NCI-H187 (cell line): Measurements from ENCODE around the gene DNAI2.
A peak's percentile ranks its signal among the peaks of the same experiment; 100 is the strongest.

Source experiments
- DNase-seq, 2 experiments: peaks; one replicate each; lab custom pipeline; 2025; lab: John Stamatoyannopoulos, UW

The DNAI2 gene, protein sequence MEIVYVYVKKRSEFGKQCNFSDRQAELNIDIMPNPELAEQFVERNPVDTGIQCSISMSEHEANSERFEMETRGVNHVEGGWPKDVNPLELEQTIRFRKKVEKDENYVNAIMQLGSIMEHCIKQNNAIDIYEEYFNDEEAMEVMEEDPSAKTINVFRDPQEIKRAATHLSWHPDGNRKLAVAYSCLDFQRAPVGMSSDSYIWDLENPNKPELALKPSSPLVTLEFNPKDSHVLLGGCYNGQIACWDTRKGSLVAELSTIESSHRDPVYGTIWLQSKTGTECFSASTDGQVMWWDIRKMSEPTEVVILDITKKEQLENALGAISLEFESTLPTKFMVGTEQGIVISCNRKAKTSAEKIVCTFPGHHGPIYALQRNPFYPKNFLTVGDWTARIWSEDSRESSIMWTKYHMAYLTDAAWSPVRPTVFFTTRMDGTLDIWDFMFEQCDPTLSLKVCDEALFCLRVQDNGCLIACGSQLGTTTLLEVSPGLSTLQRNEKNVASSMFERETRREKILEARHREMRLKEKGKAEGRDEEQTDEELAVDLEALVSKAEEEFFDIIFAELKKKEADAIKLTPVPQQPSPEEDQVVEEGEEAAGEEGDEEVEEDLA

DNA sequence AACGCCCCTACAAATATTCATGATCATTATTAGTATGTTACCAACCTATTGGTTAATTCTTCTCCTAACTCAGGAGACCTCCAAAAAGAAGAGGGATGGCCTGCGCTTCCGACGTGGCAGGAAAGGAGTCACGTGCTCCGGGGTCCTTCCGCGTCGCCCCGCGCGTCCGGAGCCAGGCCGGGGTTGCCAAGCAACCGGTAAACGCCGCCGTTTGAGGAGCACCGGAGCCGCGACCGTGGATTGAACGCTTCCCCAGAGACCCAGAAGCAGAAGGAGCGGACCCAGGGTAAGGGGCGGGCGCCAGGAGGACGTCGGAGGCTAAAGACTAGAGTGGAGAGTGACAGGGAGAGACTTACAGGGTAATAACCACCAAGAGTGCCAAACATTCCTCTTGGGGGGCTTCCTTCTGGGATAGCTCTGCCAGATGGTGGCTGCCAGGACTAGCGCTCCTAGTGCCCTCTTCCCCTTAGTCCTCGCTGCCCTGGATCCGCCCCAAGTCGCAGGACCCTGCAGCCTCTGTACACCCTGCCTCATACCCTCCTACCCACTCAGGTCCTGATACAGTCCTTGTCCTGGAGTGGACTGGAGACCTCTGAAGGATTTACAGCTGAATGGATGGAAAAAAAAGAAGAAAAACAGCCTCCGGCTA is at the start of gene DNAI2:
TSS of gene DNAI2 (plus strand) at position 175 of the 649 bp plus-strand sequence. CDS start 7,584 bp downstream, outside the sequence.
- DNase-seq = peak; percentile 66 to 82

DNA sequence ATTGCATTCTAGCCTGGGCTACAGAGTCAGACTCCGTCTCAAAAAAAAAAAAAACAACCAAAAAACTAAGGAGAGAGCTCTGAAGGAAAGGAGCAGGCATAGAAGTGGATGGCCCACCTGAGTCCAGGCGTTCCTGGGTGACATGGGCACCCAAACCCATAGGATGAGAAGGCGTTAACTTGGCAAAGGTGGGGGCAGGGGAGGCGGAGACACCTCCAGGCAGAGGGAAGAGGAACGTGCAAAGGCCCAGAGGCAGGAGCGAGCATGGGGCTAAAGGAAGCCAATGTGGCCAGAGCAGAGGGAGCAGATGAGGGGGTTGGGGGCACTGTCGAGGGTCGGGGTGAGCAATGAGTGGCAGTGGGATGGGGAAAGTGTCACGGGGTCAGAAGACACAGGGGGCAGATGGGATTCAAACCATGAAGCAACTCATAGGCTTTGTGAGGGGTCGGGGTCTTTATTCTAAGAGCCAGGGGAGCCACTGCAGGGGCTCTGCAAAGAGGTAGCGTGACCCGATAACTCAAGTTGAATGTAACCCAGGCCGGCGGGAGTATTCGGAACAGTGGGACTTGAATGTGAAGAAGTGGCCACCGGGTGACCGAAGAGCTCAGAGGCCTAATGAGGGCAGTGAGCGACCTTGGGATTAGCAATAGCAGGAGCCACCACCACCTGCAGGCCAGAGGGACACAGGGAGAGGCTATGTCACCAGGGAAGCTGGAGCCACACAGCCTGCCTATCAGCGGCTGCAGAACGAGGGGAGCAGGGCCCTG is 48.9 kb upstream of the DNAI2 start:
- no peak for DNase-seq

DNA sequence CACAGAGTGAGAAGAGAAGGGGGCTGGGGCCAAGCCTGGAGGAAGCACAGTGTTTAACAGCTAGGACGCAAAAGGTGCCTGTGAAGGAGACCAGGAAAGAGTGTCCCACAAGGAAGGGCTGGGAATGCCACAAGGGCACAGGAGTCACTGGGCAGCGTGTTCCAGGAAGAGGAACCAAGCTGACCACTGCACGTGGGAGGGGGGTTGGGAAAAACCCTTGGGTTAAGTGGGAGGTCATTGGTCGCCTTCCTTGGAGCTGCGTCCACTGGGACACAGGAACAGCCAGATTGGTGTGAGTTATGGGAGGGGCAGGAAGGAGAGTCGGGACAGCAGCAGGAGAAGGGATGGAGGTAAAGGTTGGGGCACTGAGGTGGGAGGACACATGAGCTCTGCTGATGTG is 47.8 kb upstream of the DNAI2 start:
- no peak for DNase-seq

DNA sequence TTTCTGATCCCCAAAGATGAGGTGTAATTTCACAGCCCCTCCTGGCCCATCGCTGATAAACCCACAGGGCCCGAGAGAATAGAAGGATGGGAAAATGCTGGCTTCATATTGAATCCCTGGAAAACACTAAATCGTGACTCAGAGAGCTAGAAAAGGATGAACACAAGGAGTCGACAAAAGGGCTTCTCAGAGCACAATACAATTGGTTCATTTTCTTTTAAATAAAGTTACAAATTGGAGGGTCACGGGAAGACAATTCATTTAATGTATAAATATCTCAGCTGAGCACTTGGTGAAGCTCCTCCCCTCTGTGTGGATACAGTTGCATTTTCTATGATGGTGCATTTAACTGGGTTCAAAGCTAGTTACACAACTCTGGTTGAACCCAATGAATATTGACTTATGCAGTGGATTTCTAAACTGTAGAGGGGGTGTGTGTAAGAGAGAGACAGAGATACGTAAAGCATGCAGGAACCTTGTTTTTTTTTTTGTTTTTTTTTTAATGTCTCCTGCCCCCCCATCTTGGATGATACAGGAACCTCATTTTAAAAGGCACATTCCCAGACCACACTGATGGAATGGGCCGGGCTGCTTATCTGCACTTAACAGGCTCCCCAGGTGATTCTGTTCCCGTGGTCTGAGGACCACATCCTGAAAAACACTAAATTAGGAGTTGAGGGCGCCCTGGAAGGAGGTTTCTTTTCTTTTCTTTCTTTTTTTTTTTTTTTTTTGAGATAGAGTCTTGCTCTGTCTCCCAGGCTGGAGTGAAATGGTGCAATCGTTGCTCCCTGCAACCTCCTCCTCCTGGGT is 46.6 kb upstream of the DNAI2 start:
- no peak for DNase-seq

DNA sequence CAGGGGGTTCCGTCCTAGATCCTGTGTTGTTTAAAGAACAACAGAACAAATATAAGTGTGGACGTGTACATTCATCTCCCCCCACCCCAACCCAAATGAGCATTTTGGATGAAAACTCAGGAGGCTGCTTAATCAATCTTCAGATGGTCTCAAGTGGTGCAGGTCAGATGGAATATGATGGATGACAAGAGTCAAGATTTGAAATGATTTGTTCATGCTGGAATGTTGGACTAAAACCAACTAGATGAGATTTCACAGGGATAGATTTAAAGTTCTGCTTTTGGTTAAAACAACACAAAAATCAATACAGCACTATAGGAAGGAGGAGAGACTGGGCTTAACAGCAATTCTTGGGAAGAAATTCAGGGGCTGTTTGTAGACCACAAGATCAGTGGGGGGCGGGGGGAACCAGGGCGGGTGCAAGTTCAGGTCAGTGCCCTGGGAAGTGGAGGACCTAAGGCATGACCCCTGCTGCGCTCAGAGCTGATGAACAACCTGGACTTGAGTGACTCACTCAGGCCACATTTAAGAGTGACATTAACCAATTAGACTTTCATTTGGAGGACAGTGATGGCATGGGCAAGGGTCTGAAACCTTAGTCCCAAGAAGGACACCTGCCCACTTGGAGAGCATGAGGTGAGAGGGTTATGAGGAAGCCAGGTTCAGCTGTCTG is 45.6 kb upstream of the DNAI2 start:
- DNase-seq = no peak

DNA sequence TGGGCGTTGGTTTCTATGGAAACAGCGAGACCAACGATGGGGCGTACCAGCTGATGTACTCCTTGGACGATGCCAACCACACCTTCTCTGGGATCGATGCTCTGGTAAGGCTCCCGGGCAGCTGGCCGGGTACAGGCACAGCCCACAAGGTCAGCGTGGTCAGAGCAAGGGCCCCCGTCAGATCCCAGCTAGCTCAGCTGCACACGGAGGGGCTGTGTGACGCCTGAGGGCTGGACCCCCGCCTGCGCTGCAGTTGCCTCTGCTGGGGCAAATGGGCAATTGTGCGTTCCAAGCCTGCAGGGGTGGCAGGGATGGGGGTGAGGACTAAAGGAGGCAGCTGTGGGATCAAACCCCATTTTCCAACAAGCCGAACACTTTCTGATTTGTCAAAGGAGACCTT is 43.1 kb upstream of the DNAI2 start:
- DNase-seq = no peak

DNA sequence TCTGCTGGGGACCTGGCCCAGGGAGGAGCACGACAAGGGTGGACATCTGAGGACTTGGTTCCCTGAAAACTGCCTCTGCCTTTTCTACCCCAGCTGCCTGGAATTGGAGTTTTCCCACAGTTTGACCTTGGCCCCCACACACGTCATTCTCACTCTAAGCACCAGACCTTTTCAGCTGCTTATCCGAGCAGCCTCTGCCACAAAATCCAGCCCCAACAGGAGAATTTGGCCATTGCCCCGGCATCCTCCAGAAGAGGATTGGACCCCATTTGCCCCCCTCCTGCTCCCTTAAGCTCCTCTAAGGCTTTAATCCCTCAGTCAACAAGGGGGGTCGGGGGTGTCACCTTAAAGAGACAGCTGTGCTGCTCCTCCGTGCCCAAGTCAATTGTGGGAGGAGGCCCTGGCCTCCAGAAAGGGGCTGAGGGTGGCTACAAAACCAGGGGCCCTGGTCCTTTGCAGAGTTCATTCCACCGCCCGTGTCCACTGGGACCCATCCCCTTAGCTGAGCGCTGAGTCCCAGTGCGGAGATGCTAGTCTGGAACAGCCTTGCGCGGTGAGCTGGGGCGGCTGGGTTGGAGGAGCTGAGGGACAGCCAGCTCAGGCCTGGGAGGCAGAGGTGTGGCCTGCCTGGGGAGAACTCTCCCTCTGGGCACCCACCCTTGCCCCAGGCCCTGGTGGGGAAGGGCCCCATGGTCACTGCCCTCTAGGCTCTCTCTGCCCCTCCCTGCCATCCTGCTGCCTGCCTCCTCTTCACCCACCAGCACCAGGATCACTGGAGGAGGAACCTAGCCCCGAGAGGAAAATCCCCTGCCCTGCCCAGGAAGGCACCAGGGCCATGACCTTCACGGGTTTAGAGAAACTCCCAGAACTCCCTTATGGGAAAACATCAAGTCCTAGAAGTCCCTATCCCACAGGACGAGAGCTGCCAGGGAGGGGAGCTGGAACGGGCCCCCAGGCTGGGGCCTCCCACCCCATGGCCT is 41.8 kb upstream of the DNAI2 start:
- no peak for DNase-seq

DNA sequence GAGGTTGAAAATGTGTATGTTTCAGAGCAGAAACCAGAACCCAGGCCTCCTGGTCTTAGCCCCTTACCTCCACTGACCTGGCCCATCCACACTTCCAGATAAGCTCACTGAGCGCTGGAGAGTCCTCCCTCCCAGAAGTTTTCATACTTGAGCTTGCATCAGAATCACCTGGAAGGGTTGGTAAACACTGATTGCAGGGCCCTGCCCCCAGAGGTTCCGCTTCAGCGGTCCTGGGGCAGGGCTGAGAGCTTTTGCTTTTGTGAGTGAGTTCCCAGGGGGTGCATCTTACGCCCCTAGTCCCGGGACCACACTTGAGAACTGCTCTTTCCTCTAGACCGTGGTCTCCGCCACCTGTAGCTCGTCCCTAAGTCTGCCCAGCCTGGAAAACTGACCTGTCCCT is 40.1 kb upstream of the DNAI2 start:
- DNase-seq = no peak

DNA sequence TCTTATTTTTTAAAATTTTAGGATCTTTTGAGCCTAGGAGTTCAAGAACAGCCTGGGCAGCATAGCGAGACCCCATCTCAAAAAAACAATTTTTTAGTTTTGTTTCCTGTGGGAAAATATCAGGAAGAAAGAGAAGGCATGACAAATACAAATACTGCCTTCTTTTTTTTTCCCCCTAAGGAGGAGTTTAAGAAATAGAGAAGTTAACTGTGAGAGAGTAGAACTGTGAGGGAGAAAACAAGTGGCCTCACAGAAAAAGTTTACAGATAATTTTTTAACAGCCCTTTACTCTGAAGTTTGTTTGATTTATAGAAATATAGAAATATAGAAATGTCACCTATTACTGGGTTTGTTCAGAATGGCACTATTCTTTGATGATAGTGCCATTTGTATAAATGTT is 39.5 kb upstream of the DNAI2 start:
- no peak for DNase-seq

DNA sequence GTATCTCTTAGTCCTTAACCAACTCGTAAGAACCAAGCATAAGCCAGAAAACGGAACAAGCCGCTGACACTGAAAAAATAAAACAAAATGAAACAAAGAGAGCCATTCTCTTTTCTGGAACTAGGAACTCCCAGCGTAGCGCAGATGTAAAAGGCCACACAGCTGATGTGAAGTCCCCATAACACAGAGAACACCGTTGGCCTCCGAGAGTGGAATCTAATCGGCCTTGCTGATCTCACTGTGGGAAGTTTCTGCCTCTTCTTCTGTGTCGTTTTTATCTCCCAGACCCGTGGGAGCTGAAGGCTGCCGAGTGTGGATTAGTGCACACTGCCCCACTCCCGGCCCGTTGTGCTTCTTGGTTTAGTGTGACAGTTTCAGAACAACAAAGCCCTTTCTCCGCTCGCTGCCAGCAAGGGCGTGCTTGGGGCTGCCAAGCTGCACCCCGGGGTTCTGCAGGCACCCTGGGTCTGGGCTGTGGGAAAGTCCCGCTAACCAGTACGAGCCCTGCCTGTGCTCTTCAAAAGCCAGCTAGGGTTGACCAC is 38.9 kb upstream of the DNAI2 start:
- no peak for DNase-seq

DNA sequence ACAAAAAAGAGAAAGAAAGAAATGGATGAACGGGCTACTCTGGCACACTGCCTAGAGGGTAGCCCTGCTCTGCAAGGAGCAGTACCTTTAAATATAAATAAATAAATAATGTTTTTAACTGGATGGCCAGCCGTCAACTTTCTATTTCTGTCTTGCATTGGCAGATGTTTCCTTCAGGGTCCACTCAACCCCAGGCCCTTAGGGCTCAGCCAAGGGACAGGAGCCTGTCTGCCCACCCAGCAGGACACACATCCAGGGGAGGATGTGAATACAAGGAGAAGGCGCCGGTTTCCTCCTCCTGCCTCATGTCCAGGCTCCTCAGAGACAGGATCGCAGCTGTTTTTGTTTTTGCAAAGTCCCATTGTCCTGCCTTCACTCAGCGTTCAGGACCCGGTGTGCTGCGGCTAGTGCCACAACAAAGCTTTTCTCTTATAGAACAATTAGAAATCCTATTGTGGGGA is 38.1 kb upstream of the DNAI2 start:
- no peak for DNase-seq

DNA sequence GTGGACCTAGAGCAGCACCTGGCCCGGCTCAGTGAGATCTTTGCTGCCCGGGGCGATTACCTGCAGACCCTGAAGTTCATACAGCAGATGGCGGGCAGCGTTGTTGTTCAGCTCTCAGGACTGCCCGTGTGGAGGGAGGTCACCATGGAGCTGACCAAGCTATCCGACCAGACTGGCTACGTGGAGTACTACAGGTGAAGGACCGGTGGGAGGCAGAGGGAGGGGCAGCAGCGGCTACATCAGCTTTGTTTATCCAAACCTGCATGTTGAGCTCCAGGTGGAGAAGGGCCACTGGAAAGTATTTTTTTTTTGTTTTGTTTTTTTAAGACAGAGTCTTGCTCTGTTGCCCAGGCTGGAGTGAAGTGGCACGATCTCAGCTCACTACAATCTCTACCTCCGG is 36.7 kb upstream of the DNAI2 start:
- no peak for DNase-seq

DNA sequence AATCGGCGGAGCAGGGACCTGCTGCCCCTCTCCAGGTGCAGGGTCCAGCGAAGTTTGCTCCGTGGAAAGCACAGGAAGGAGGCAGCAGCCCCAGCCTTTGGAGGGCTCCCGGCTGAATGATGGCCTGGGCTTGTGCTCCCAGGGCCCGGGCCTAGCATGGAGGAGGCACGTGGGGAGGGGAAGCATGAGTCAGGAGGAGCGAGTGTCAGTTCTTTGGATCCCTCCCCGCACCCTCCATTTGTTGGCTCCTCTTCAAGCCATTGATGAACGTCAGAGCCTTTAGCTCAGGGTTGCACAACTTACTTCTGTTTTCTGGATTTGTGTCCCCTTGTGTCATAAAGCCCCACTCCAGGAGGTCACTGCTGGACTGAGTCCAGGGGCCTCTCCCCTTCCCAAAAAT is 34.9 kb upstream of the DNAI2 start:
- no peak for DNase-seq

DNA sequence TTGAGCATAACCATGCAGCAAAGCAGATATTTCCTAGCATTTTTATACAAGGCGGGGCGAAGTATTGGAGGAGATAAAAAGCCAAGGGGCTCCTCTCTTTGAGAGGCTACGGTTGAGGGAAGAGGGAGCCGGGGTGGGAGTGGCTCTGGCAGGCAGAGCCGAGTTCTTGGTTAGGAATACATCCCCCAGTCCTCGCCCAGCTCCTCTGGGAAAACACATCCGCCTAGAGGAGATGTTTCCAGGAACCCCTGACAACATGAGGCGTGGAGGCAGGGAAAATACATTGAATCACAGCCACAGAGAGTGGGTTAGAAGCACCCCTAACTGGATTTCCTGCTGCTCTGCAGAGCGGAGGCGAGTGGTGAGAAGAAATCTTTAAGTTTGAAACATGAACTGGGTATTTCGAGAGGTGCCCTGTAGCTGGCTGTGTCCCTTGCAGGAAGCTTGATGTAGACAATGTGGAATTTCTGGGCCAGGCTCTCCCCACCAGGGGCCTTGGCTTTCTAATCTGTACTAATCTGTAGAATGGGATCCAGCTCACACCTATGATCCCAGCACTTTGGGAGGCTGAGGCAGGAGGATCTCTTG is 33.3 kb upstream of the DNAI2 start:
- no peak for DNase-seq

DNA sequence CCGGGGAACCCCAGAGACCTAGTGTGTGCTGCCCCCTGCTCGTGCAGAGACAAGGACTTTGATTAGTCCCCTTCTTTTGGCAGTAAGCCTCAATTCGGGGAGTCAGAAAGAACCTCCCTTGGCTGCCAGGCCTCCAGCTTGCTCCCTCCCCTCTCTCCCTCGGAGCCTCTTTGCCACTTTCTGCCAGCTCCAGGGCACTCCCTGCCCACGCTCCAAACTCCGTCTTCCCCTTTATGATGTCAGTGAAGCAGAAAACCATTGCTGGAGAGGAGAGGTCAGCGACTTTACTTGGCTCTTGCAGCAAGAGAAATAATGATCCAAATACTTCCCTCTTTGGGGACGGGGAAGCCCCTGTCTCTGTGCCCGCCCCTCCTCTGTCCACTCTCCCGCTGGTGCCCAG is 32.6 kb upstream of the DNAI2 start:
- DNase-seq = no peak

DNA sequence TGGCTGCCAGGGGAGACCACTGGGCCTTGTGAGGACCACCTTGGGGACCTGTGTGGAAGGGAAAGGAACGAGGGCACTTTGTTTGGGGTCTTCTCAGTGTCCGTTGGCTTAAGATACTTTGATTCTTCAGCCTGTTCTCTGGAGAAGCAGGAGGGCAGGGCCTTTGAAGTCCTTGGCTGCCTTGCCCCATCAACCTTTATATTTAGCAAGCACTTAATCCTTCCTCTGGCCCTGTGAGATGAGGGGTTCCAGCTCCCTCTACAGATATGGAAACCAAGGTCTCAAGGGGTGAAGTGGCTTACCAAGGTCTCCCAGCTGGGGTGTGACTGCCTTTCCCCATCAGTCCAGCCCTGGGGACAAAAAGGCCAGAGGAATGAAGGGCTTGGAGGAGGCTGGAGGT is 32.2 kb upstream of the DNAI2 start:
- no peak for DNase-seq

DNA sequence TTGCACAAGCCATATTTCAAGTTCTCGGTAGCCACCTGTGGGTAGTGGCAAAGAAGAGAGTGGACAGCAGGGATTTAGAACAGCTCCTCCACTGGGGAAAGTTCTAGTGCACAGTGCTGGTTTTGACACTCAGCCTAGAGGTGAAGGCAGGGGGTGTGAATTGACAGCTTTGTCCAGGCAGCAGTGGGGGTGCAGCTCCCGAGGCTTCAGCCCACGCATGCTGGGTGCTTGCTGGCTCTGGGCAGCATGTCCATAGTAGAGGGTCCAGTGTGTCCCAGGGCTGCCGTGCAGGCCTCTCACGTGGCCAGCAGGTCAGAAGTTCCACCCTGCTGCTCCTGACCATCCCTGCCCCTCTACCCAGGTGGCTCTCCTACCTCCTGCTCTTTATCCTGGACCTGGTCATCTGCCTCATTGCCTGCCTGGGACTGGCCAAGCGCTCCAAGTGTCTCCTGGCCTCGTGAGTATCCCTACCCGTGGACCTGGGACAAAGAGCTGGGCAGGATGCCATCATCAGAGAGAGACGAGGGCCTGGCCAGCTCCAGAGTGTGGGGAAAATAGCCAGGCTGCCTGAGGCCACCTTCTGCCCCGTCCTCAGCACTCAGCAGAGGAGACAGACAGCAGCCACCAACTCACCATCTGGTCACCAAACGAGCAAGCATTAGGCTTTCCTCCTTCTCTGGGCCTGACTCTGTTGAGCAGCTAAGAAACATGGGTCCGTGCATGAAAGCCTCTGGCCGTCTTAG is 30.9 kb upstream of the DNAI2 start:
- DNase-seq = no peak

DNA sequence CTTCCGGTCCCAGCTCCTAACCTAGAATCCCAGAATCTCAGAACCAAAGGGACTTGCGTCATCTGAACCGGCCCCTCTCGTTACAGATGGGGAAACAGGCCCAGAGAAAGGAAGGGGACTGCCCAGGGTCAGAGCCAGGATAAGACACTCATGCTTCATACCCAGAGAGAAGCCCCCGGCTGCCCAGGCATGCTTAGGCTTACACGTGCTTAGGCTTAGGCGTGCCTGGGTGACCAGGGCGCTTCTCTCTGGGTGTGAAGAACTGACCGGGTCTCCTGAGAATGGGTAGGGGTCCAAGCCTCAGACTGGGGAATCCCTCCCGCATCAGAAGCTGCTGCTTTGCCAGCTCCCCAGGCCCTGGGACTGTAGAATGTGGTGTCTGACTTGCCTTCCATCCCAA is 29.9 kb upstream of the DNAI2 start:
- DNase-seq = no peak
